Measurements from ENCODE around the gene ERC2. TPM values are rescaled to one million over a fixed set of nuclear protein-coding genes. Genes with fewer than 3 reads are reported as not detected.

The ERC2 gene
- total and polyA plus RNA-seq, 2 of the 8 experiments (the other 6 are each of a cell fraction or from before 2014, with no cell fraction given) = 16.4 to 22.8 TPM

- Histone ChIP-seq H3K27ac (ENCODE audit: low read depth, low read length) (no peak overlapping the region), H3K4me2 (ENCODE audit: insufficient read depth in 1 of 2, low read depth in 2 of 2, low read length in 2 of 2) (no peak overlapping the region), H3K9me3 (ENCODE audit: insufficient read depth in 2 of 2, low read depth in 1 of 2, low read length in 1 of 2) (no peaks in the 10 kb centered on the region), H2AK5ac (ENCODE audit: low read depth, low read length) (no peak overlapping the region), H2BK15ac (ENCODE audit: low read length) (no peak overlapping the region), H3K36me3 (ENCODE audit: control insufficient read depth in 2 of 4, insufficient read depth in 4 of 4, low read length in 3 of 4) (no peaks in the 10 kb centered on the region), H2BK20ac (ENCODE audit: low read length) (no peak overlapping the region), H4K91ac (replicated peaks; ENCODE audit: insufficient read length, low read length) (no peak overlapping the region), H4K5ac (ENCODE audit: insufficient read length, low read depth, low read length) (no peak overlapping the region), H3K79me2 (ENCODE audit: control insufficient read depth in 1 of 2, insufficient read depth in 2 of 2, low read length in 2 of 2) (peaks cover 0 to 44% of the 10 kb centered on the region in 2 experiments; a peak in 2 of 4 replicates), H3K23me2 (ENCODE audit: low read depth, low read length) (no peaks in the 10 kb centered on the region), H3K4me3 (ENCODE audit: extremely low read depth in 1 of 4, insufficient read depth in 2 of 4, low read depth in 3 of 4, low read length in 4 of 4) (no peak overlapping the region), H3K18ac (ENCODE audit: extremely low read depth, low read length) (no peak overlapping the region), H2BK5ac (ENCODE audit: low read depth, low read length) (no peak overlapping the region), H2BK120ac (replicated peaks; ENCODE audit: low read depth, low read length) (no peak overlapping the region), H2AFZ (ENCODE audit: low read length) (no peak overlapping the region), H4K20me1 (replicated peaks in 1 of 2; ENCODE audit: control insufficient read depth in 1 of 2, insufficient read depth in 2 of 2, low read length in 2 of 2) (peaks cover 2 to 4% of the 10 kb centered on the region in 2 experiments), H3K4me1 (replicated peaks in 1 of 4; ENCODE audit: control insufficient read depth in 3 of 4, insufficient read depth in 4 of 4, low read length in 3 of 4) (no peaks in the 10 kb centered on the region), H4K8ac (ENCODE audit: extremely low read depth, insufficient read depth, low read length) (no peak overlapping the region), H3K14ac (ENCODE audit: insufficient read length) (no peak overlapping the region), H3K27me3 (replicated peaks in 1 of 4; ENCODE audit: control insufficient read depth in 3 of 4, extremely low read depth in 1 of 4, insufficient read depth in 3 of 4, low read length in 3 of 4) (no peaks in the 10 kb centered on the region), H3K4ac (replicated peaks; ENCODE audit: insufficient read length, low read depth, low read length) (no peak overlapping the region), H3K79me1 (ENCODE audit: low read depth, low read length) (peaks cover 6% of the 10 kb centered on the region; the same call in 1 of the 2 replicates), H2BK12ac (ENCODE audit: low read depth, low read length) (no peak overlapping the region), H3K23ac (ENCODE audit: insufficient read length) (no peak overlapping the region), H3K9ac (replicated peaks in 1 of 4; ENCODE audit: extremely low read depth in 1 of 4, low read depth in 3 of 4, low read length in 3 of 4) (no peak overlapping the region), H3K56ac (replicated peaks; ENCODE audit: insufficient read length, low read depth, low read length) (no peak overlapping the region)
- no peak for TF ChIP-seq SP4 (IDR thresholded peaks at IDR 0.05; ENCODE audit: low read length)
- peak; percentile 48 for TF ChIP-seq USF2 (IDR thresholded peaks at IDR 0.05; ENCODE audit: low read length)
- TF ChIP-seq KDM5A (IDR thresholded peaks at IDR 0.05; ENCODE audit: low read length) = no peak
- TF ChIP-seq EP300 (IDR thresholded peaks at IDR 0.05; ENCODE audit: borderline replicate concordance in 1 of 2, low read depth in 2 of 2, low read length in 2 of 2) = no peak
- no peak for TF ChIP-seq SRF (IDR thresholded peaks at IDR 0.05; ENCODE audit: low read depth, low read length)
- TF ChIP-seq MAX (IDR thresholded peaks at IDR 0.05) = no peak
- FAIRE-seq = no peak
- WGBS, 2 experiments (ENCODE audit: extremely low coverage in 1 of 2, insufficient coverage in 1 of 2, insufficient read length in 1 of 2, insufficient replicate concordance in 2 of 2, low coverage in 1 of 2, low lambda C conversion rate in 2 of 2, missing lambda C conversion rate in 1 of 2) = 100% methylated on average over 1 of the region's 1 CpG; no CpG with 5 or more reads in 1 of the 2 experiments
- ChIA-PET CTCF (ENCODE audit: partially characterized antibody) (interaction anchor here (0.6 to 5.1 kb wide), 5 partner anchors 42 to 418 kb away, joined by 4 to 40 read pairs (median 8); no protein-coding TSS in a partner anchor), POLR2A (ENCODE audit: partially characterized antibody) (interaction anchor here (2.1 kb wide), 1 partner anchor 10 kb away, joined by 5 read pairs; no protein-coding TSS in a partner anchor)
- DNase-seq (ENCODE audit: low read depth in 1 of 2, low spot score in 2 of 2) = no peak
Observed at GRCh38 chr3:56453011-56453410, 15.3 kb downstream of the ERC2 start.

All from H1 (cell line).